ACC112 (cell line): ENCODE measurements around the gene PKD2L1.

Experiments used
- H2AFZ ChIP-seq: fragments of 200-600 bp; sonication (generic); one replicate; pipeline ENCODE4 v1.6.0; 2017; ENCODE audit warnings: antibody characterized with exemption, low read length; ENCODE audit not compliant: unreplicated experiment
- H3K27ac ChIP-seq: fragments of 200-600 bp; sonication (generic); 2 replicates; pipeline ENCODE4 v1.5.1; 2014; ENCODE audit warnings: low read depth, mild to moderate bottlenecking, antibody characterized with exemption, low read length, moderate library complexity
- H3K27me3 ChIP-seq: fragments of 200-600 bp; sonication (generic); 2 replicates; pipeline ENCODE4 v1.6.1; 2014; ENCODE audit warnings: mild to moderate bottlenecking, antibody characterized with exemption, low read length, moderate library complexity, mixed read lengths; ENCODE audit not compliant: insufficient read depth
- H3K36me3 ChIP-seq: fragments of 200-600 bp; sonication (generic); 2 replicates; pipeline ENCODE4 v1.6.1; 2016; ENCODE audit warnings: mild to moderate bottlenecking, antibody characterized with exemption, low read length, moderate library complexity, mixed read lengths; ENCODE audit not compliant: insufficient read depth
- H3K4me1 ChIP-seq: fragments of 200-600 bp; sonication (generic); one replicate; pipeline ENCODE4 v1.6.1; 2016; ENCODE audit warnings: low read length, mixed read lengths; ENCODE audit not compliant: insufficient read depth, unreplicated experiment, control insufficient read depth
- H3K4me3 ChIP-seq: fragments of 200-600 bp; sonication (generic); 2 replicates; pipeline ENCODE4 v1.5.1; 2014; ENCODE audit warnings: mild to moderate bottlenecking, low read depth, low read length
- H3K79me2 ChIP-seq: fragments of 200-600 bp; sonication (generic); one replicate; pipeline ENCODE4 v1.6.0; 2016; ENCODE audit warnings: low read length; ENCODE audit not compliant: control insufficient read depth, unreplicated experiment, insufficient read depth

PKD2L1 gene

GRCh38 chr10:100355086-100355485, 25.1 kb upstream of the PKD2L1 start:
- Histone ChIP-seq H2AFZ (no peak overlapping the region), H3K27me3 (no peaks in the 10 kb centered on the region), H3K4me1 (peaks cover 23% of the 10 kb centered on the region), H3K27ac (no peak overlapping the region), H3K36me3 (peaks cover 66% of the 10 kb centered on the region), H3K4me3 (no peak overlapping the region), H3K79me2 (peaks cover 5% of the 10 kb centered on the region)

DNA sequence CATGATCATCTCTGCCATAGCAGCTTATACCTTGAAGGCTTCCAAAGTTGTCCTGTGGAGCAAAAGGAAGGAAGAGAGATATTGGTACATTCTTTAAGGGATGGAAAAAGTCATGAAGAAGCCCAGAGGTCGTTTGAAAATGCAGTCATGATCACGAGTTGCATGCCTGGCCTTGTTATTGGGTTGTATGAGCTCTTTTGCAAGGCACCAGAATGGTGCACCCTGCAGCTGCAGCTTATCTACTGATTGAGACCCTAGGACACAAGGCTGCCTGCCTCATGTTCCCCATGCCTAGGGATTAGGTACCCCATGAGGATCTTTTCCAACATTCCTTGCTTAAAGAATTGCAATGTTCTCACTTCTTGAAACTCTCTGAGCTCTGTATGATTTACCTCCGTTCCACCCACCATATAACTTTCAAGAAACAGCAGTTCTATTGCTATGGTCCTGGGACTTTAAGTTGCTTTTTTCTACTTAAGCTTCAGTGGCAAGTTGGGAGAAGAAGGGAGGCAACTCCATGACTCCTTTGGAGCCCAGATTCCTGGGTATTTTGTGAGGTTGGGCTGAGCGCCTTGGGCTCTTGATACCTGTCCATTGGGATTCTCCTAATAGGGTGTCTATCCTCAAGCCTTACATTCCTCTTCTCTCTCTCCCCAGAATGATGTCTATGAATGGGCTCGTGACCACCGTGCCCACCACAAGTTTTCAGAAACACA, 23.9 kb upstream of the PKD2L1 start:
- H3K4me3 ChIP-seq, result no peak overlapping the region
- no peak overlapping the region for H2AFZ ChIP-seq
- H3K79me2 ChIP-seq, result peaks cover 16% of the 10 kb centered on the region
- peaks cover 24% of the 10 kb centered on the region for H3K4me1 ChIP-seq
- H3K27me3 ChIP-seq, result no peaks in the 10 kb centered on the region
- peaks cover 73% of the 10 kb centered on the region for H3K36me3 ChIP-seq
- H3K27ac ChIP-seq, result no peak overlapping the region

DNA sequence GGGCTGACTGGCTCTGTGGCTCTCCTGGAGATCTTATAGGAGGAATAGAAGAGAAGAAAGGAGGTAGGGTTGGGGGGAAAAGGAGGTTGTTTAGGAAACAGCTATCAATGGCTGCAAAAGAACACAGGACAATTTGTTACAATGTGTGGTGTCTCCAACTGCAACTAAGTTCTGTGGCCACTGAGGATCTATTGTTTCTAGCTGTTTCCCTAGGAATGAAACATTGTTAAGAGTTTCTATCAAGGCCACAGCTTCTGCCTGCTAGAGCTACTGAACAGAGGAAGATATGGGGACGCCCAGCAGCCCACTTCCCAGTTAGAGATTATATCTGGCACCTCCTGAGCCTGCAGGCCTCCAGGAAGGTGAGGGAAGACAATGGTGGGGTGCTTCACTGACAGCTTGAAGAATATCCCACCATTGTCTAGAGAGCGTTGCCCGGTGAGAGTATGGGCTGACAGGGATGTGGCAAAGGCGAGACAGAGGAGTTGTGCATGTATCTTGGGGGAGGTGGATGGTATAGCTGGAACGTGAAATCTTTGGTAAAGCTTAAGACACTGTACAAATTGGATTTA, 21.0 kb upstream of the PKD2L1 start:
- Histone ChIP-seq H3K4me1 (peaks cover 34% of the 10 kb centered on the region), H2AFZ (no peak overlapping the region), H3K27ac (no peak overlapping the region), H3K79me2 (peaks cover 31% of the 10 kb centered on the region), H3K27me3 (no peaks in the 10 kb centered on the region), H3K36me3 (peaks cover 66% of the 10 kb centered on the region), H3K4me3 (peak overlapping the region; percentile 98; the same call in 1 of the 2 replicates)

DNA sequence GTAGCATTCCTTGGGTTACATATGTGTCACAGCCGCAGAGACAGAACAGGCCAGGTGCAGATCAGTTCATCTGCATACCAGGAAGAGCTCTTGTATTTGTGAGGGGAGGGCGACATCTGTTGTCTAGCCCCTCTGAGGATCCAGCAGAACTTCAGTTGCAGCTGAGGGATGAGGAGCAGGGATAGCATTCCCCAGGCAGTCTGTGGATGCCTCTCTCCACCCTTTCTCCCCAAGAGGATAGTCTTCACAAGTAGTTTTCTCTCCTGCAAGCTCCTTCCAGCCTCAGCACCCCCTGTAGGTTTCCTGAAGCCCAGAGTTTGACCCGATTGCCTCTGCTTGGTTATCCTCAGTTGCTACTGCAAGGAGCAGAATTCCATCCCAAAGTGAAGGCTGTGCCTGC, 19.6 kb upstream of the PKD2L1 start:
- H3K27ac ChIP-seq, result no peak overlapping the region
- H3K27me3 ChIP-seq, result no peaks in the 10 kb centered on the region
- H3K79me2 ChIP-seq, result peaks cover 31% of the 10 kb centered on the region
- H3K36me3 ChIP-seq, result peaks cover 53% of the 10 kb centered on the region
- H2AFZ ChIP-seq, result no peak overlapping the region
- H3K4me3 ChIP-seq, result peak overlapping the region; percentile 98
- peaks cover 42% of the 10 kb centered on the region for H3K4me1 ChIP-seq

DNA sequence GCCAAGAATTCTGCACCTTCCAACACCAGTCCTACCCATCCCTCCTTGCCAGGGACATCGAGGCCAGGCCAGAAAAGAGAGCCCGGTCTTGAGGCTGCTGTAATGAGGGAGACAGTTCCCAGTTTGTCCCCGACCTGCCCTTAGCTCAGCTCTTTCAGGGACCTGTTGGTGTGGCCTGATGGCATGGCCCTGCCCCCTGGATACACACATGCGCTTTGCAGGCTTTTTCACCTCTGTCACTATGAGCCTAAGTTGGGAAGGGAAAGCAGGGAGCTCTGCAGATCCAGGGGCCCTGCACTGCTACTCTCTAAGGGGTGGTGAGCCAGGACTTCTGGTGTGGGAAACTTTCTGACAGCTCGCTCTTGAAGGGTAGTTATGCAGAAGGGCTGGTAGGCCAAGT, 19.1 kb upstream of the PKD2L1 start:
- H3K27me3 ChIP-seq, result no peaks in the 10 kb centered on the region
- no peak overlapping the region for H3K27ac ChIP-seq
- H3K36me3 ChIP-seq, result peaks cover 47% of the 10 kb centered on the region
- H3K4me3 ChIP-seq, result peak overlapping the region; percentile 98
- peaks cover 31% of the 10 kb centered on the region for H3K79me2 ChIP-seq
- H2AFZ ChIP-seq, result no peak overlapping the region
- peaks cover 42% of the 10 kb centered on the region for H3K4me1 ChIP-seq

DNA sequence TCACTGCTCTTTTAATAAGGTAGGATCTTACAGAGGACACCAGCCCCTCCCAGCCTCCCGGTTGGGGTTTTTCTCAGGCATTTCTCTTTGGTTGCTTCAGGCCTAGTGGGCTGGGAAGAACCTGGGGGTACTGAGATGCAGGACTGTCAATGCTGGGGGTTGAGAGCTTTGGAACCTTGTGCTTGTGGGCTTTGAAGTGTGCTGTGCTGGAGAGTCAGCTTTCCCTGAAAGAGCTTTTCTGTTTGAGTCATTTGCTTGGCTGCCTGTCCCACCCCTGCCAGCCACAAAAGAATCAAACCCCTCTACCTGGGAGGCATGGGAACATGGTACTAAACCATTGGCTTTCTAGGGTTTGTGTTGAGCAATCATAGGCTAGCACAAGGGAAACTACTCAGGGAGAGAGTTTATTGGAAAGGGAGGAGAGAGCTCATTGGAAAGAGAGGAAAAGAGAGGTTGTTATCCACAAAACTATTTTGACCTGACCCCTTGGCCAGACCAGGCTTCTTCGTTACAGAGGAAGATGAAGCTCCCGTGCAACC, 18.4 kb upstream of the PKD2L1 start:
- Histone ChIP-seq H2AFZ (no peak overlapping the region), H3K4me1 (peaks cover 42% of the 10 kb centered on the region), H3K27me3 (no peaks in the 10 kb centered on the region), H3K36me3 (peaks cover 40% of the 10 kb centered on the region), H3K4me3 (peak overlapping the region; percentile 98), H3K79me2 (peaks cover 31% of the 10 kb centered on the region), H3K27ac (no peak overlapping the region)

DNA sequence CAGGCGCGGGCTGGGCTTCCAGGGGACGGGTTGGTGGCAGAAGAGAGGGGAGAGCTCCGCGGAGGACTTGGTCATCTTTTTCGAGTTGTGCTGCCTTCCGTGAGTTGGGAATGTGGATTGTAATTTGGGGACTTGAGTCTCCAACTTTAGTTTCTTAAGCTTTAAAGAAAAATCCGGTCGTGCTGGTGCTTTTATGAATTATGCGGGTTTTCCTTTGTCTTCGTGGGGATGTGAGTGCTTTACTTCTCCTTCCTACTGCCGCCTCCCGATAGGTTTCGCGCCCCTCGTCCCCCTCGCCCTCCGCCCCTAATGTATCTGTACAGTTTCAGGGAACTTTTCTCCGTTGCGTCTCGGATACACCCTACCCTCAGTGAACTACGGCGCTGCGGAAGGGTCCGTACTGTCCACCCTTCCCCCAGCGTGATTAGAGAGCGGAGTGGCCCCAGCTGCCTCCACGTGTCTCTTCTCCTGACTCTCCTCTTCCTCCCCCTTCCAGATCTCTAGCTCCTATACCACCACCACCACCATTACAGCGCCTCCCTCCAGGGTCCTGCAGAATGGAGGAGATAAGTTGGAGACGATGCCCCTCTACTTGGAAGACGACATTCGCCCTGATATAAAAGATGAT, 17.7 kb upstream of the PKD2L1 start:
- Histone ChIP-seq H3K27ac (no peak overlapping the region), H3K27me3 (no peaks in the 10 kb centered on the region), H3K4me3 (peak overlapping the region; percentile 98), H3K4me1 (peaks cover 42% of the 10 kb centered on the region), H3K36me3 (peaks cover 35% of the 10 kb centered on the region), H2AFZ (no peak overlapping the region), H3K79me2 (peaks cover 31% of the 10 kb centered on the region)

DNA sequence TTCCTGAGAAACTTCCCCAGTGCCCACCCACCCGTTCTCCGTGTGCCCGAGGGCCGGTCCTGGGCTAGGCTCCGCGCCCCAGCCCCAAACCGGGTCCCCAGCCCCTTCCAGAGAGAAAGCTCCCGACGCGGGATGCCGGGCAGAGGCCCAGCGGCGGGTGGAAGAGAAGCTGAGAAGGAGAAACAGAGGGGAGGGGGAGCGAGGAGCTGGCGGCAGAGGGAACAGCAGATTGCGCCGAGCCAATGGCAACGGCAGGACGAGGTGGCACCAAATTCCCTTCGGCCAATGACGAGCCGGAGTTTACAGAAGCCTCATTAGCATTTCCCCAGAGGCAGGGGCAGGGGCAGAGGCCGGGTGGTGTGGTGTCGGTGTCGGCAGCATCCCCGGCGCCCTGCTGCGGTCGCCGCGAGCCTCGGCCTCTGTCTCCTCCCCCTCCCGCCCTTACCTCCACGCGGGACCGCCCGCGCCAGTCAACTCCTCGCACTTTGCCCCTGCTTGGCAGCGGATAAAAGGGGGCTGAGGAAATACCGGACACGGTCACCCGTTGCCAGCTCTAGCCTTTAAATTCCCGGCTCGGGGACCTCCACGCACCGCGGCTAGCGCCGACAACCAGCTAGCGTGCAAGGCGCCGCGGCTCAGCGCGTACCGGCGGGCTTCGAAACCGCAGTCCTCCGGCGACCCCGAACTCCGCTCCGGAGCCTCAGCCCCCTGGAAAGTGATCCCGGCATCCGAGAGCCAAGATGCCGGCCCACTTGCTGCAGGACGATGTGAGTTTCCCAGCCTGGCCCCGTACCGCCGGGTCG, 16.9 kb upstream of the PKD2L1 start, which contains the start of gene SCD:
Gene SCD (plus strand): TSS at position 469 of the 803 bp plus-strand sequence. CDS start 272 bp downstream, at position 741.
- Histone ChIP-seq H3K27ac (peak within 1 kb of the TSS; percentile 24; the same call in 1 of the 2 replicates), H2AFZ (peak within 1 kb of the TSS; percentile 40), H3K79me2 (peaks cover 31% of the 10 kb centered on the region), H3K4me3 (peak within 1 kb of the TSS; percentile 98), H3K36me3 (peaks cover 29% of the 10 kb centered on the region), H3K27me3 (no peaks in the 10 kb centered on the region), H3K4me1 (peaks cover 42% of the 10 kb centered on the region)

GRCh38 chr10:100346351-100346764, 16.3 kb upstream of the PKD2L1 start:
- Histone ChIP-seq H3K4me1 (peaks cover 42% of the 10 kb centered on the region), H3K79me2 (peaks cover 31% of the 10 kb centered on the region), H3K27ac (peak overlapping the region; percentile 24; the same call in 1 of the 2 replicates), H2AFZ (peak overlapping the region; percentile 40), H3K4me3 (peak overlapping the region; percentile 98), H3K36me3 (peaks cover 23% of the 10 kb centered on the region), H3K27me3 (no peaks in the 10 kb centered on the region)
